ENCODE data around the gene GCNT4. TPM values are rescaled to one million over a fixed set of nuclear protein-coding genes. Genes with fewer than 3 reads are reported as not detected.

Gene GCNT4
- total and polyA plus RNA-seq, 2 of the 8 experiments (the other 6 are each of a cell fraction or from before 2014, with no cell fraction given) = 1.1 to 14.5 TPM

DNA sequence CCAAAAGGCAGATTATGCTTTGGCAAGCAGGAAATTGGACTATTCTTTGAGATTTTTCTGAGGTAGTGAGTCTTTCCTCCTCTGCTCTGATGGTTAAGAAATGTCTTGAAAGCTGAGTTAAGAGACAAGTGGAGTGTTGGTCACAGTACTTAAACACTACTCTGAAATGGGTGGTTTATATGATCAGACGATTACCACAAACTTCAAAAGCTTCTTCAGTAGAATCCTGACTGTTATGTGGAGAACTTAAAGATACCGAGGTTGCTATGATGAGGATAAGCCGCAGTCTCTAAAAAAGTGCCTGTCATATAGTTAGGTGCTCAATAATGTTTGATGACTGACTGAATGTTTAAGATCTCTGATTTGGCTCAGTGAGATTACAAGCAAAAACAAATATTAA is 24.3 kb downstream of the GCNT4 start:
- POLR2A ChIA-PET (ENCODE audit: partially characterized antibody) = interaction anchor here (1.3 kb wide), 1 partner anchor 11 kb away, joined by 3 read pairs; no protein-coding TSS in a partner anchor
- CTCF ChIA-PET (ENCODE audit: partially characterized antibody) = interaction anchor here (1.1 kb wide), 1 partner anchor 9 kb away, joined by 3 read pairs; no protein-coding TSS in a partner anchor
- FAIRE-seq = no peak

More for the DNA sequence above, 24.3 kb downstream of the GCNT4 start:
- no peaks in the 10 kb centered on the region for H3K79me2 ChIP-seq (ENCODE audit: control insufficient read depth in 1 of 2, insufficient read depth in 2 of 2, low read length in 2 of 2)
- H3K56ac ChIP-seq (replicated peaks; ENCODE audit: insufficient read length, low read depth, low read length) = no peak overlapping the region
- H2AFZ ChIP-seq (ENCODE audit: low read length) = no peak overlapping the region
- H3K36me3 ChIP-seq (ENCODE audit: control insufficient read depth in 2 of 4, insufficient read depth in 4 of 4, low read length in 3 of 4) = no peaks in the 10 kb centered on the region
- H3K27ac ChIP-seq (ENCODE audit: low read depth, low read length) = no peak overlapping the region
- H4K8ac ChIP-seq (ENCODE audit: extremely low read depth, insufficient read depth, low read length) = no peak overlapping the region
- H3K79me1 ChIP-seq (ENCODE audit: low read depth, low read length) = no peaks in the 10 kb centered on the region; the same call in 1 of the 2 replicates
- TF ChIP-seq TAF7 (optimal IDR thresholded peaks at IDR 0.05; ENCODE audit: borderline replicate concordance, low read depth, low read length) = no peak
- no peak for TF ChIP-seq RBBP5 (IDR thresholded peaks at IDR 0.05; ENCODE audit: borderline replicate concordance, low read depth, low read length)
- no peak for TF ChIP-seq POU5F1 (IDR thresholded peaks at IDR 0.05; ENCODE audit: low read depth, low read length)
- TF ChIP-seq SIX5 (IDR thresholded peaks at IDR 0.05; ENCODE audit: low read depth, low read length) = no peak
- TF ChIP-seq KDM1A (IDR thresholded peaks at IDR 0.05; ENCODE audit: borderline replicate concordance, low read length) = no peak
- no peak for TF ChIP-seq CTCF (IDR thresholded peaks at IDR 0.05; ENCODE audit: control extremely low read depth in 1 of 3, insufficient read depth in 1 of 3, low read depth in 1 of 3, low read length in 3 of 3)
- no peak for TF ChIP-seq EGR1 (IDR thresholded peaks at IDR 0.05; ENCODE audit: borderline replicate concordance, low read depth, low read length)
- no peaks in the 10 kb centered on the region for H3K9me3 ChIP-seq (ENCODE audit: insufficient read depth in 2 of 2, low read depth in 1 of 2, low read length in 1 of 2)
- WGBS, 2 experiments (ENCODE audit: extremely low coverage in 1 of 2, insufficient coverage in 1 of 2, insufficient read length in 1 of 2, insufficient replicate concordance in 2 of 2, low coverage in 1 of 2, low lambda C conversion rate in 2 of 2, missing lambda C conversion rate in 1 of 2) = 92% methylated on average over 3 of the region's 3 CpGs; no CpG with 5 or more reads in 1 of the 2 experiments
- no peaks in the 10 kb centered on the region for H4K20me1 ChIP-seq (replicated peaks in 1 of 2; ENCODE audit: control insufficient read depth in 1 of 2, insufficient read depth in 2 of 2, low read length in 2 of 2)
- H2BK15ac ChIP-seq (ENCODE audit: low read length) = no peak overlapping the region
- no peak overlapping the region for H3K23ac ChIP-seq (ENCODE audit: insufficient read length)
- H3K4ac ChIP-seq (replicated peaks; ENCODE audit: insufficient read length, low read depth, low read length) = no peak overlapping the region
- H3K27me3 ChIP-seq (replicated peaks in 1 of 4; ENCODE audit: control insufficient read depth in 3 of 4, extremely low read depth in 1 of 4, insufficient read depth in 3 of 4, low read length in 3 of 4) = no peaks in the 10 kb centered on the region
- no peak overlapping the region for H4K5ac ChIP-seq (ENCODE audit: insufficient read length, low read depth, low read length)
- no peak overlapping the region for H3K4me2 ChIP-seq (ENCODE audit: insufficient read depth in 1 of 2, low read depth in 2 of 2, low read length in 2 of 2)
- H2BK5ac ChIP-seq (ENCODE audit: low read depth, low read length) = no peak overlapping the region
- H4K91ac ChIP-seq (replicated peaks; ENCODE audit: insufficient read length, low read length) = no peak overlapping the region
- H3K9ac ChIP-seq (replicated peaks in 1 of 4; ENCODE audit: extremely low read depth in 1 of 4, low read depth in 3 of 4, low read length in 3 of 4) = no peak overlapping the region
- H2BK12ac ChIP-seq (ENCODE audit: low read depth, low read length) = no peak overlapping the region
- no peak overlapping the region for H2BK20ac ChIP-seq (ENCODE audit: low read length)
- no peak overlapping the region for H3K18ac ChIP-seq (ENCODE audit: extremely low read depth, low read length)
- H3K4me1 ChIP-seq (replicated peaks in 1 of 4; ENCODE audit: control insufficient read depth in 3 of 4, insufficient read depth in 4 of 4, low read length in 3 of 4) = no peaks in the 10 kb centered on the region; a peak in 2 of 7 replicates
- H3K4me3 ChIP-seq (ENCODE audit: extremely low read depth in 1 of 4, insufficient read depth in 2 of 4, low read depth in 3 of 4, low read length in 4 of 4) = no peak overlapping the region
- no peaks in the 10 kb centered on the region; the same call in 1 of the 2 replicates for H3K23me2 ChIP-seq (ENCODE audit: low read depth, low read length)
- no peak overlapping the region for H3K14ac ChIP-seq (ENCODE audit: insufficient read length)
- no peak for DNase-seq (ENCODE audit: low read depth in 1 of 2, low spot score in 2 of 2)
- no peak overlapping the region for H2BK120ac ChIP-seq (replicated peaks; ENCODE audit: low read depth, low read length)
- H2AK5ac ChIP-seq (ENCODE audit: low read depth, low read length) = no peak overlapping the region
